Suprapubic skin (tissue), 4 donors: Measurements from ENCODE around the gene SCN4A.

Source experiments
- CTCF ChIP-seq, 2 donors: fragments of 200-600 bp in 1 of 2; fragments of 450-650 bp in 1 of 2; sonication (generic) in 1 of 2; IDR thresholded peaks; one replicate each; pipeline ENCODE4 v1.5.1; 2016 to 2019; ENCODE audit warnings: antibody characterized with exemption in 2 of 2, mild to moderate bottlenecking in 1 of 2, moderate library complexity in 1 of 2
- EP300 ChIP-seq: sonication (generic); formaldehyde crosslinking; IDR thresholded peaks from one replicate; pipeline ENCODE4 v1.6.1; 2017; ENCODE audit warnings: antibody characterized with exemption
- POLR2A ChIP-seq, 2 donors: fragments of 450-650 bp; IDR thresholded peaks; one replicate each; pipeline ENCODE4 v1.6.1; 2017; ENCODE audit warnings: antibody characterized with exemption in 2 of 2, mild to moderate bottlenecking in 2 of 2, moderate library complexity in 2 of 2
- POLR2AphosphoS5 ChIP-seq, 3 donors: sonication (generic); formaldehyde crosslinking; IDR thresholded peaks; one replicate each; pipeline ENCODE4 v1.6.1; 2017; ENCODE audit warnings: antibody characterized with exemption in 3 of 3

- TF ChIP-seq POLR2A (IDR thresholded peaks at IDR 0.05) (no peak), CTCF (IDR thresholded peaks at IDR 0.05) (no peak), EP300 (no peak), POLR2AphosphoS5 (IDR thresholded peaks at IDR 0.05) (no peak)
Observed at GRCh38 chr17:63956296-63956920, 16.3 kb downstream of the SCN4A start.
